Neutrophil (primary cell): ENCODE data around the gene TEAD1.

Source experiments
- H3K27ac ChIP-seq: fragments of 200-600 bp; sonication (generic); 2 replicates; pipeline ENCODE4 v1.5.1; 2016; ENCODE audit warnings: mild to moderate bottlenecking, moderate library complexity
- H3K27me3 ChIP-seq: fragments of 200-600 bp; sonication (generic); 2 replicates; pipeline ENCODE4 v1.6.0; 2016; ENCODE audit warnings: mild to moderate bottlenecking
- H3K36me3 ChIP-seq: fragments of 200-600 bp; sonication (generic); 2 replicates; pipeline ENCODE4 v1.5.1; 2017
- H3K4me1 ChIP-seq, 2 experiments: fragments of 200-600 bp in 1 of 2; sonication (generic) in 1 of 2; 1 replicate in 1 of 2; 2 replicates in 1 of 2; pipeline versions ENCODE4 v1.5.1 to v1.6.1; 2013 to 2016; ENCODE audit warnings: low read depth in 1 of 2, low read length in 1 of 2, mild to moderate bottlenecking in 1 of 2, moderate library complexity in 1 of 2; ENCODE audit not compliant: control insufficient read depth in 1 of 2, insufficient read depth in 1 of 2
- H3K4me3 ChIP-seq, 2 experiments: fragments of 200-600 bp in 1 of 2; sonication (generic) in 1 of 2; 1 replicate in 1 of 2; 2 replicates in 1 of 2; pipeline ENCODE4 v1.5.1; 2013 to 2016; ENCODE audit warnings: low read depth in 1 of 2, low read length in 1 of 2, mild to moderate bottlenecking in 1 of 2, moderate library complexity in 1 of 2
- H3K9me3 ChIP-seq: fragments of 200-600 bp; sonication (generic); 2 replicates; pipeline ENCODE4 v1.5.1; 2016
- CTCF ChIP-seq: fragments of 200-600 bp; sonication (generic); IDR thresholded peaks from 2 replicates; pipeline ENCODE4 v1.5.1; 2016; ENCODE audit warnings: antibody characterized with exemption

The TEAD1 gene

DNA sequence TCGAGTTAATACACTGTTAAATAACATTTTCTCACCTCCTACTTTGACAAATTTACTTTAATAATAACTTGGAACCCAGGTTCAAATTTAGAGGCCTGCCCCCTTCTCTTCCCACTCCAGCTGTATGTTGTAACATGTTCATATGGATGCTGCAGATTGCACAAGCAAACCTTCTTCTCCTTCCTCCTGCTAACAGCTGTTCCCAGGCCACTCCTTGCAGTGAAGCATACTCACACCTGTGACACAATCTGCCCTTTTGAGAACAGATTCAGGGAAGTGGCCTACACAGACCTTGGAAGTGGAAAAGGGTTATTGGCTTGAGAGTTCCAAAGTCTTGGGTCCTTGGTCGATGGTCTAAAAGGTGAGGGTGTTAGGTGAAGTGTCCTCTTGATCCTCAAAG is 131.9 kb downstream of the TEAD1 start:
- no peak for TF ChIP-seq CTCF
- Histone ChIP-seq H3K36me3 (no peaks in the 10 kb centered on the region), H3K27me3 (peaks cover 19% of the 10 kb centered on the region), H3K9me3 (no peaks in the 10 kb centered on the region), H3K4me3 (no peak overlapping the region), H3K27ac (no peak overlapping the region), H3K4me1 (no peaks in the 10 kb centered on the region)

- peaks cover 4% of the 10 kb centered on the region for H3K27me3 ChIP-seq
- H3K4me3 ChIP-seq, result no peak overlapping the region
- H3K36me3 ChIP-seq, result no peaks in the 10 kb centered on the region
- H3K9me3 ChIP-seq, result no peaks in the 10 kb centered on the region
- H3K27ac ChIP-seq, result no peak overlapping the region
- no peak for TF ChIP-seq CTCF
- no peaks in the 10 kb centered on the region for H3K4me1 ChIP-seq
These were observed 133.4 kb downstream of the TEAD1 start for GRCh38 chr11:12807621-12808020.

DNA sequence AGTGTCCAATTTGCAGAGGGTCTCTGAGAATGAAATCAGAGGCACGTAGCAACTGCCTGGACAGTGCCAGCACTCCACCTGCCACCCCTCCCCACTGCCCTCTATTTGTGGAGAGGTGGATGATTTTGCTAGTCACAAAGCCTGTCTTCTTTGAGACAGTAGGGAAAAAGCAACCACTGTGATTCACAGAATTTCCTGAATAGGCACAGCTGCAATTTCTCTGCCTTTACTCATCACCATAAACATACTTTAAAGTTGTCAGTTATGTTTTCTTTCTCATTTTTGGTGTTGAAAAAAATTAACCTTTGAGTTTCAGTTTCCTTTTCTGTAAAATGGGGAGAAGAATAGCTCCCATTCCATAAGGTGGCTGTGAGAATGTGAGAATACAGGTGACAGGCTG is 134.3 kb downstream of the TEAD1 start:
- H3K27me3 ChIP-seq, result no peaks in the 10 kb centered on the region
- H3K36me3 ChIP-seq, result no peaks in the 10 kb centered on the region
- H3K27ac ChIP-seq, result no peak overlapping the region
- no peak overlapping the region for H3K4me3 ChIP-seq
- no peak for TF ChIP-seq CTCF
- no peaks in the 10 kb centered on the region for H3K4me1 ChIP-seq
- no peaks in the 10 kb centered on the region for H3K9me3 ChIP-seq

DNA sequence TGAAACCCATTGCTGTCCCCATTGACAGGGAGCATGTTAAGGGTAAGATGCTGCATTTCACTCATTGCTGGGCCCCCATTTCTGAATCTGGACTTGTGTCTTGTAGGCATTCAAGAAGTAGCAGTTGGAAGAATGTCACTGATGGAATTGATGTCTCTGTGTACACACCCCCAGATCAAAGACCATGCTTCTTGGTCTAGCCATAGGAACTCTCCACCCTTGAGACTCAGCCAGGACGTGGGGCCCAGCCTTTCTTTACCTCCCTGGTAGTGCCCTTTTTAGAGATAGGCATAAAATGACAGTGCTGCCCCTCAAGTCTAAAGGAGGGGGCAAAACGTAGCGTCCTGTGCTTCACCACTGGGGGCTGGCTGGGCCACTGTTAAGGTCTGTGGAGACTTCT is 135.1 kb downstream of the TEAD1 start:
- Histone ChIP-seq H3K27me3 (peaks cover 2% of the 10 kb centered on the region), H3K27ac (no peak overlapping the region), H3K9me3 (no peaks in the 10 kb centered on the region), H3K36me3 (no peaks in the 10 kb centered on the region), H3K4me3 (no peak overlapping the region), H3K4me1 (no peaks in the 10 kb centered on the region)
- no peak for TF ChIP-seq CTCF

DNA sequence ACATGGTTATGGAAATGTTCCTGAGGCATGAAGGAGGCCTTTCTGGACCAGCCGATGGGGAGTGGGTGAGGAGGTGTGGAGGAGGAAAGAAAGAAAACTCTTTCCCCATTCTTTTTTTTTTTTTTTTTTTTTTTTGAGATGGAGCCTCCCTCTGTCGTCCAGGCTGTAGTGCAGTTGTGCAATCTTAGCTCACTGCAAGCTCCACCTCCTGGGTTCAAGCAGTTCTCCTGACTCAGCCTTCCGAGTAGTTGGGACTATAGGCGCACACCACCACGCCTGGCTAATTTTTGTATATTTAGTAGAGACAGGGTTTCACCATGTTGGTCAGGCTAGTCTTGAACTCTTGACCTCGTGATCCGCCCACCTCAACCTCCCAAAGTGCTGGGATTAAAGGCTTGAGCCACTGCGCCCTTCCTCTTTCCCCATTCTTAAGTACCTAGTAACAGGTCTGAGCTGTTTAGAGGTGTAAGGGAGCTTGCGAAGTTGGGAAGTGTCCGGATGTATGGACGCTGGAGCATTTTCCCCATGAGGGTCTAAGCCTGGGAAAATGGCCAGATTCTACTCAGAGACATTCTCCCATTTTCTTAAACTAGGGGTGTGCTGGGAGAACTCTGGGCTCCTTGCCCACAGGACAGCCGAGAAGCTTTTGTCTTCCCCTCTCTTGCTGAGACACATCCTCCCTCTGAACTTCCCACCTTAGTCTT is 135.8 kb downstream of the TEAD1 start:
- H3K27ac ChIP-seq, result no peak overlapping the region
- H3K4me3 ChIP-seq, result no peak overlapping the region
- peaks cover 9% of the 10 kb centered on the region for H3K27me3 ChIP-seq
- no peaks in the 10 kb centered on the region for H3K4me1 ChIP-seq
- no peaks in the 10 kb centered on the region for H3K9me3 ChIP-seq
- no peaks in the 10 kb centered on the region for H3K36me3 ChIP-seq
- no peak for TF ChIP-seq CTCF

DNA sequence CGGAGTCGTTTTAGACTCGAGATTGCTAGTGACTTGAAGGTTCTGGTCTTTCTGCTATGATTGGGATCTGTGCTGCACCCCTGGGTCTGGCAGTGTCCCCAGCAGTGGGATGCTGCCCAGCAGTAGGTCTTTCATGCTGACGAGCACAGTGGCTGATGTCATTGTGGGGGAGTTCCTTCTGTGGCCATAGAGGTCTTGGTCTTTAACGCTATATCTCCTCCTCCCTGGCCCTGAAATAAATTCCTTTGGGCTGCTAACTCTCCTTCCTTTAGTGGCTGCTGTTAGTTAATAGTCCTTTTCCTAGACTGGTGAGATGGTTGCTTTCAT is 136.3 kb downstream of the TEAD1 start:
- Histone ChIP-seq H3K36me3 (no peaks in the 10 kb centered on the region), H3K4me3 (no peak overlapping the region), H3K27me3 (peaks cover 14% of the 10 kb centered on the region), H3K4me1 (no peaks in the 10 kb centered on the region), H3K27ac (no peak overlapping the region), H3K9me3 (no peaks in the 10 kb centered on the region)
- no peak for TF ChIP-seq CTCF
